Measurements from ENCODE around the gene PAPPA2.
"Not testable (repeated sequence)": the region's sequence is repeated elsewhere in the genome, so short reads cannot be mapped to it uniquely, and the experiment has no call there.

Gene PAPPA2

DNA sequence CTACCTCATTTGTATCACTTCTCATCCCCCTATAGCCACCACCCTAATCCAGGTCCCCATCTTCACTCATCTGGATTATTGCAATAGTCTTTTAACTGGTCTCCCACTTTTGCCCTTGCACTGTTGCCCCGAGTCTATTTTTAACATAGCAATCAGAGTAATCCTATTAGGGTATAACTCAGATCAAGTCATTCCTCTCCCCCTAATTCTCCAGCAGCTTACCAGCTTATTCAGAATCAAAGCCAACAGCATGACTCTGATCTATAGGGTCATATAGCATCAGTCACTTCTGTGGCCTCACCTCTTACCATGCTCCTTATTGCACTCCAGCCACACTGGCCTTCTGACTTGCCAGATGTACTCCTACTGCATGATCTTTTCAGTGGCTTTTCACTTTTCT is 140.7 kb downstream of the PAPPA2 start:
- no peak for DNase-seq (ENCODE audit: low read depth, low spot score)

GRCh38 chr1:176604461-176604860 is 141.5 kb downstream of the PAPPA2 start:
- no peak for DNase-seq (ENCODE audit: low read depth, low spot score)

DNA sequence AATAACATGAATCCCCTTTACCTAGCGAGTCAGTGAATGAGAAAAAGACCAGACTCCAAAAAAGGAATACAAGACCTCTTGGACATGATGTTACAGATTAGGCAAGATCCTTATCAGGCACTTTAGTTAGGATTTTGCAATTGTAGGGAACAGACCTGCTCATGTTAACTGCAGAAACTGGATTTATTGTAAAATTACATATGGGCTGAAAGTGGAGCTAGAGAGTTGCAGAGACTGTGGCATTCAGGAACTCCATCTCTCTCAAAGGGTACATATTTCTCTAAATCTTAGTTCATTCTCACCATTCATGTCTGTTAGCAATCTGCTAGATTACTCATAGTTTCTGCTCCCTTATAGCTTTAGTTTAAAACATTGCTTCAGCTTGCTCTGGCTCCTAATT is 142.2 kb downstream of the PAPPA2 start:
- DNase-seq (ENCODE audit: low read depth, low spot score) = no peak

GRCh38 chr1:176609556-176610408 is 146.8 kb downstream of the PAPPA2 start:
- no peak for DNase-seq (ENCODE audit: low read depth, low spot score)

DNA sequence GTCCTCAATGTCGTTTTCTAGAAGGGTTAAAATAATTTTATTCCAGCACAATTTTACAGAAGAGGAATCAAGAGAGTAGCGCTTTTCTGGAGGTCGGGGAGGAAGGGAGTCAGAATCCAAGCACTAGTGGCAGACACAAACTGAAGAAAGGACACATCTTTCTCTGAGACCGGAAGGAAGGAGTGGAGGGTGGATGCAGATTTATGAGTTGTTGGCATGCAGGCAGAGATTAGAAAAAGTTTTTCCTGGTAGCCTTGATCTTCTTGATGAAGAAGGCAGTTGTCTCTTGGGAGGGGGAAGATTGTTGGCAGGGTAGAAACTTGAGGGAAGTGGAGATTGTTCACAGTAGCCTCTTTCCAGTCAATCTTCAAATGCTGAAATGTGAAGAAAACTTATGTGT is 149.8 kb downstream of the PAPPA2 start:
- no peak for DNase-seq (ENCODE audit: low read depth, low spot score)

DNA sequence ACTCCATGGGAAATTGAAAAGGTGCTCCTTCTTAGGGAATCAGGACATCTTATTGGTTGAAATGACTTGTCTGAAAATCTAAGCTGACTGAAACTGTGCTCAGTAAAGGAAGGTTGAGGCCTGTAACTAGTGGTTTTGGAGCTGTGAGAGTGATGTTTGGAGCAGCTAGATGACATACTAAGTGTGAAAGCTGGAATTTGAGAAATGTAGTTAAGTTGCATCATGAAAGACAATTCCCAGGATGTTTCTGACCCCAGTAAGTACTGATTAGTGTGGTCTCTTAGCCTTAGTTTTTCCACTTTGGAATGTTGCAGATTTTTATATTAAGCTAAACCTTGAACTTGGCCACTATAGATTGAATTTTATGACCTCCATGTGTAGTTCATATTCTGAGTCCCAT is 154.9 kb downstream of the PAPPA2 start:
- DNase-seq (ENCODE audit: low read depth, low spot score) = no peak

- no peak for DNase-seq (ENCODE audit: low read depth, low spot score)
These were observed 156.3 kb downstream of the PAPPA2 start for GRCh38 chr1:176619261-176619660.

DNA sequence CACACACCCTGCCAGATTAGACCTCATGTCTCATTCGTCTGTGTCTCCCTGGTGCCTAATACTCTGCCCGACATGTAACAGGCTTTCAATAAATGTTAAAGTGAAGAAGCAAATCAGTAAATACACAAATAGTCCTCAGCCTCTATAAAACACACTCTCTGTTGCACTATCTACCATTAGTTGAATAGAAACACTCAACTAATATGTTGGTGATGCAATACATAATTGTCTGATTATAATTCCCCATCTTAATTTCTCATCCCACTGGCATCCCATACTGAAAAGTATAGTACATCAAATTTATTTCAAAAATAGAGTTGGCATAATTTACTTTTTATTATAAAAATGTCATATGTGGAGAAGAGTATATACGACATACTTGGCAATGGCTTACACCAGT is 162.4 kb downstream of the PAPPA2 start:
- DNase-seq (ENCODE audit: low read depth, low spot score) = no peak

GRCh38 chr1:176626572-176627061 is 163.6 kb downstream of the PAPPA2 start:
- no peak for DNase-seq (ENCODE audit: low read depth, low spot score)

- DNase-seq (ENCODE audit: low read depth, low spot score) = no peak
These were observed 165.8 kb downstream of the PAPPA2 start for GRCh38 chr1:176628775-176629174.

DNA sequence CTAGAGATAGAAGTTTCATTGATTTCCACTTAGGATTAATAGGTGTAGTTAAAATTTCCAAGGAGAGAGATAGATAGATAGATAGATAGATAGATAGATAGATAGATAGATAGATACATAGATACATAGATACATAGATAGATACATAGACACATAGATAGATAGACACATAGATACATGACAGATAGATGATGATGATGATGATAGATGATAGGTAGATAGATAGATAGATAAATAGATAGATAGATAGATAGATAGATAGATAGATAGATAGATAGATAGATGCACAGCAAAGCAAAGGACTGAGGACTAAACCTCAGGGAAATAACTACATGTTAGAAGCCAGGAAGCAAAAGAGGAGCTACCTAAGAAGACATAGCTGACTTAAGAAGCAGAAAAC is 171.8 kb downstream of the PAPPA2 start:
- DNase-seq (ENCODE audit: low read depth, low spot score) = not testable (repeated sequence)

DNA sequence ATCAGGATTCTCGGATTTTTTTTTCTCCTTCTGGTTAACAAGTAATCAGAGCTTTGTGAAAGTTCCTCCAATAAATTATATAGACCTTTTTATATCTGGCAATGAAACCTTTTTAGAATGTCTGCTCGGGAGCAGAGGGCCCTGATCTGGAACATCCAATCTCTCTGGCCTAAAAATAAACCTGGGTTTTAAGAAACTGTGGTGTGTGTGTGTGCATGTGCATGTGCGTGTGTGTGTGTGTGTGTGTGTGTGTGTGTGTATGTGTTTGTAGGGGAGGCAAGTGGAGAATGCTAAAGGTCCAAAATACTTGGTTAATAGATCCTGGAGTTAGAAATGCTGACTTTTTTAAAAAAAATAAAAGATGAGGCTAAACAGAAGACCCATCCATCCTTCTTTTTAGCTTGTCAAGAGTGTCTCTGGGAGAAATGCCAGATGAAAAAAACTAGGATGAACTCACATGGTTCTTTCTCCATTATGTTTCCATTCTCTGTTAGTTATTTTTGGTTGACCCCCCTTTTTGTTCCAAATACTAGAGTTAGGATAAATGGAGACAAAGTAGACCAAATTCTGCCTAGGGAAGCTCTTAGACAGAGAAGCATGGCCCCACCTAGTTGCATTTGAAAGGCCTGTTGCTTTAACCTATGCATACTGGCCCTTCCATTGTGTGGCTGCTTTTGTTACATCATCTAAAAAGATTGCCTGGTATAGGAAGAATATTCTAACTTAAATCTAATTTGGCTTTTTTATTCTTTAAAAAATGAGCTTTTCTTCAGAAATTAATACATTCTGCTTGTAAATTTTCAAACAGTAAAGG is 175.9 kb downstream of the PAPPA2 start:
- DNase-seq (ENCODE audit: low read depth, low spot score) = no peak

DNA sequence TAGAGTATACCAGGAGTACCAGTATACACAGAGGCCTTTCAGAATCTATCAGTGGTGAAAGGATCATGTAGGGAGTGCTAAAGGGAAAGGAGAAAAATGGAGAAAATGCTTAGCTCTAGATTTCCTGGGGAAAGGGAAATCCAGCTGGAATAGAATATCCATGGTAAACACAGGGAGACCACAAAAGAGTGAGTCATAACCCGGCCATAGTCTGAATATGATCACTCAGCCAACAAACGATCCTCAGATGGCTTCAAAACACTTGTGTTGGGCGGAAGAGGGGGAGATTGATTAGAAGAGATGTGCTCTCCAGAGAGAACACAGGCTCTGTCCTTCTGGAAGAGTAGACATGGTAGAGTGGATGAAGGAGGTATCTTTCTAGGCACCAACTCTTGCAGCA is 180.6 kb downstream of the PAPPA2 start:
- DNase-seq (ENCODE audit: low read depth, low spot score) = no peak

GRCh38 chr1:176648556-176648955 is 185.6 kb downstream of the PAPPA2 start:
- no peak for DNase-seq (ENCODE audit: low read depth, low spot score)

DNA sequence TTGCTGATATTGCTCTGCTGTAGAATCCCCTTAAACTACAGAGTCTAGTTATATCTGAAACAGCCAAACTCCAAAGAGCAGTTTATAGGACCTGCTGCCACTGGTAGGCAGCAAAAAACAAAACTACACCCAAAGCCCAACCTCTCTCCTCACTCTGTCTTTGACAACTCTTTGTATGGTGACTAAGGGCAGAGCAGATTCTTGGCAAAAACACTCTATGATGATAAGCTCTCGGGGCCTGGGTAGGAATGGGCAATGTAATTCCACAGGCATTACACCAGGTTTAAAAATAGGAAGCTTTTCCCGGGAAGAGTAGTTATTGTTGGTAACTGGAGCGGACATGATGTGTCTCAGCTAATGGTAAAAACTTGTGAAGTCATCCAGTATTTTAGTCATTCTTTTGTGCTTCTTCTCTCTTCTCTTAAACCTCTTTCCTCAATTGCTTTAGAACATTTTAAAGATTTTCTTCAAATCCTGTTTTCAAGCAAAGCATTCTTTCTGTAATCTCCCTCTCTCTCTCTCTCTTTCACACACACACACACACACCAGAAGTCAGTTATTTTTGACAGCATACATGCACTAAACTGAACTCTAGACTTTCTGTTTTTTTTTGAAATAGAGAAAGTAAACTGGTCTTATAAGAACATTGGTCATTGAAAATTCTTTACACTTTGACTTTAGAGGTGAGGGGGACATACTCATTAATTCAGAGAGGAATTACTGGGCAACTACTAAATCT is 193.5 kb downstream of the PAPPA2 start:
- no peak for DNase-seq (ENCODE audit: low read depth, low spot score)

- no peak for DNase-seq (ENCODE audit: low read depth, low spot score)
These were observed 206.8 kb downstream of the PAPPA2 start for GRCh38 chr1:176669782-176670181.

GRCh38 chr1:176670853-176671252 is 207.9 kb downstream of the PAPPA2 start:
- DNase-seq (ENCODE audit: low read depth, low spot score) = no peak

- no peak for DNase-seq (ENCODE audit: low read depth, low spot score)
These were observed 220.0 kb downstream of the PAPPA2 start for GRCh38 chr1:176682830-176683535.

DNA sequence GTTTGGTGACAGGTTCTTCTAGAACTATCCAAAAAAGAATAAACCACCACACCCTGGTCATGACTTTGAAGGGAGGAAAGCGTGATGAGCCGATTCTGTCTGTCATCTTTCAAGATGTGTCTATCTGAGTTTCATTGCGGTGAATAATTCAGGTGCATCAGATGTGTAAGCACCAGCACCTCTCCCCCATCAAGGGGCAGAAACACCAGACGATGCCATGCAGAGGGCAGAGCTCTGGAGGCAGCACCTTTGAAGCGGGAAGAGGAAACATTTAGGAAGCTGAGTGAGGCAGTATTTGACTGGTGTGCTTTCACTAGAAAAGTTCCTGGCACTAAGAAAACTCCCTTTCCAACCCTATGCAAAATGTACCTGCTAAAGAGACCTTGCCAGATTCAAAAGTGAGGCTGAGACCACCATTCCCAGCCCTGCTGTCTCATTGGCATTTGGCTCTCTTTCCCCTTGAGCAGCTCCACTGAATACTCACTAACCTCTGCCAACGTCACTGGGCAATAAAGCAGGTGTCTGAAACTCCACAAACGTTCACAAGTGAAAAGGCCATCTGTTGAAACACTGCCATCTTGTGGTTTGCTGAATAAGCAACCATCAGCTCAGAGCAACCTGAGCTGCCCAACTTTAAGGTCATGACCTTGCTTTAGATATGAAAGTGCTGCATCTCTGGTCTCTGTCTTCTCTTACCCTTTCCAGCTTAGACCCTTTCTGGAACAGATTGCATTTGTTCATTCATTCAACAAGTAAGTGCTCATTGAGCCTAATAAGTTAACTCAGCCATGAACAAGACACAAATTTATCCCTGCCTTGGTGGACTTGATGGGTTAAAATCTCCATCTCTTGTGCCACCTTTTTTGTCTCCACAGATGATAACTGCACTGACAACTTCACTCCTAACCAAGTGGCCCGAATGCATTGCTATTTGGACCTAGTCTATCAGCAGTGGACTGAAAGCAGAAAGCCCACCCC is 228.6 kb downstream of the PAPPA2 start:
- DNase-seq (ENCODE audit: low read depth, low spot score) = no peak

DNA sequence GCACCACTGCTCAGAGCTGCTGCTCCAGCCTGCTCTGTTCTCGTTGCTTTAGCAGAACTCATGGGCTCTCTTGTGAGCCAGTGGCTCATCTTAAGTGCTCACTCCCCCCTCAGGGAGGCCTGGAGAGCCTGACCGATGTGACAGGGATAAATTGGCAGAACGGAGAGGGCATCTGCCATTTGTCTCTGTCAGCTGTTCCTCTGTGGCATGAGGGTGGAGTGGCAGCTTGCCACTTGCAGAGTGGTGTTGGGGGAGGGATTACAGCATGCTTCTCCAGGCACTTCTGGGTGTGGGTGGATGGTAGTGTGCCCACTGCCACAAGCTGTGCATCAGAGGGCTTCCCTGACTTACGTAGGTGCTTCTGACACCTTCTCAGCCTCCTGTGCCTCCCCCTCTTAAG is 229.5 kb downstream of the PAPPA2 start:
- DNase-seq (ENCODE audit: low read depth, low spot score) = no peak
